ENCODE measurements around the gene COL18A1. TPM values are rescaled to one million over a fixed set of nuclear protein-coding genes. Genes with fewer than 3 reads are reported as not detected.
"Not testable (repeated sequence)": the region's sequence is repeated elsewhere in the genome, so short reads cannot be mapped to it uniquely, and the experiment has no call there.

The COL18A1 gene
- total and polyA plus RNA-seq, 9 of the 15 experiments (the other 6 are each of a cell fraction or from before 2014, with no cell fraction given), result 0.14 to 16.4 (median 2.0) TPM

- TF ChIP-seq MYBL2 (IDR thresholded peaks at IDR 0.05; ENCODE audit: low read depth) (no peak), MYBL2 (CRISPR knock-in tag; IDR thresholded peaks at IDR 0.05; ENCODE audit: borderline replicate concordance) (no peak)
Observed at GRCh38 chr21:45367402-45368351, 37.3 kb upstream of the COL18A1 start (continued).

- Histone ChIP-seq H3K27me3 (ENCODE audit: control insufficient read depth in 2 of 2, insufficient read depth in 2 of 2, low read length in 2 of 2) (peaks cover 0 to 18% of the 10 kb centered on the region in 2 experiments; a peak in 1 of 5 replicates), H3K4me1 (replicated peaks in 1 of 2; ENCODE audit: control insufficient read depth in 2 of 2, insufficient read depth in 2 of 2, low read length in 2 of 2) (peaks cover 17 to 54% of the 10 kb centered on the region in 2 experiments)
- H3K27ac ChIP-seq (ENCODE audit: extremely low read depth, low read depth, low read length); H3K9me1 ChIP-seq (ENCODE audit: control insufficient read depth, insufficient read depth, low read length); in situ Hi-C loops (cut with MboI); H3K4me2 ChIP-seq (ENCODE audit: insufficient read depth, low read length); H3K79me2 ChIP-seq (ENCODE audit: control insufficient read depth, insufficient read depth, low read length); DNase-seq (ENCODE audit: extremely low read depth in 1 of 4, low spot score in 3 of 4); H3K9ac ChIP-seq (ENCODE audit: insufficient read depth in 1 of 2, low read depth in 2 of 2, low read length in 2 of 2); H3K36me3 ChIP-seq (ENCODE audit: control insufficient read depth, insufficient read depth, low read length); H2AFZ ChIP-seq (ENCODE audit: low read depth, low read length); ATAC-seq; intact Hi-C loops (cut with micrococcal nuclease); H3K4me3 ChIP-seq; BruUV-seq (replicated peaks); CTCF ChIA-PET (ENCODE audit: low intra/inter-chr PET ratio); POLR2A ChIA-PET; H4K20me1 ChIP-seq (replicated peaks; ENCODE audit: control insufficient read depth, insufficient read depth, low read length); H3K9me3 ChIP-seq (replicated peaks; ENCODE audit: control insufficient read depth, insufficient read depth, low read depth, low read length): not testable (repeated sequence)
- peak; percentile 54 for FAIRE-seq
- WGBS (ENCODE audit: insufficient coverage, low coverage, missing lambda C conversion rate), result 62% methylated on average over 23 of the region's 23 CpGs
Observed at GRCh38 chr21:45369018-45369417, 35.9 kb upstream of the COL18A1 start.
